Neural cell (in vitro differentiated cells): Measurements from ENCODE around the gene ATP8B1. TPM values are rescaled to one million over a fixed set of nuclear protein-coding genes. Genes with fewer than 3 reads are reported as not detected.

ENCODE experiments used
- H2AFZ ChIP-seq: fragments of 200-600, 300-800 bp; sonication (generic), shearing (Covaris generic); 2 replicates; pipeline ENCODE4 v1.6.0; 2014; ENCODE audit warnings: low read depth, mild to moderate bottlenecking, antibody characterized with exemption, low read length, moderate library complexity
- H3F3A ChIP-seq: fragments of 200-600 bp; shearing (Covaris generic); 2 replicates; pipeline ENCODE4 v1.6.1; 2016; ENCODE audit warnings: mild to moderate bottlenecking, moderate library complexity, mixed read lengths, antibody characterized with exemption, low read length; ENCODE audit not compliant: insufficient read depth, poor library complexity, severe bottlenecking
- H3K27ac ChIP-seq: fragments of 200-600, 300-800 bp; sonication (generic), shearing (Covaris generic); 2 replicates; pipeline ENCODE4 v1.5.1; 2014; ENCODE audit warnings: mild to moderate bottlenecking, low read length, moderate library complexity
- H3K27me3 ChIP-seq: fragments of 300-800, 200-600 bp; sonication (generic), shearing (Covaris generic); 2 replicates; pipeline ENCODE4 v1.6.0; 2014; ENCODE audit warnings: mild to moderate bottlenecking, low read depth, low read length, moderate library complexity; ENCODE audit not compliant: insufficient read depth
- H3K36me3 ChIP-seq: fragments of 300-800, 200-600 bp; sonication (generic), shearing (Covaris generic); 2 replicates; pipeline ENCODE4 v1.5.1; 2014; ENCODE audit warnings: mild to moderate bottlenecking, antibody characterized with exemption, low read length, moderate library complexity; ENCODE audit not compliant: insufficient read depth
- H3K4me2 ChIP-seq: fragments of 300-800, 200-600 bp; sonication (generic), shearing (Covaris generic); 2 replicates; pipeline ENCODE4 v1.6.0; 2014; ENCODE audit warnings: mild to moderate bottlenecking, low read length
- H3K4me3 ChIP-seq: fragments of 300-800, 200-600 bp; sonication (generic), shearing (Covaris generic); 2 replicates; pipeline ENCODE4 v1.5.1; 2014; ENCODE audit warnings: mild to moderate bottlenecking, low read length, moderate library complexity
- H3K79me2 ChIP-seq: fragments of 200-600 bp; shearing (Covaris generic); replicated peaks from 2 replicates; pipeline ENCODE4 v1.6.0; 2014; ENCODE audit warnings: mild to moderate bottlenecking, low read length, moderate library complexity; ENCODE audit not compliant: insufficient read depth
- H3K9ac ChIP-seq: fragments of 300-800, 200-600 bp; sonication (generic), shearing (Covaris generic); 2 replicates; pipeline ENCODE4 v1.6.1; 2016; ENCODE audit warnings: mild to moderate bottlenecking, low read length, mixed read lengths
- H3K9me2 ChIP-seq: fragments of 200-600 bp; shearing (Covaris generic); 2 replicates; pipeline ENCODE4 v1.6.1; 2016; ENCODE audit warnings: mild to moderate bottlenecking, low read length, mixed read lengths; ENCODE audit not compliant: insufficient read depth
- H3K9me3 ChIP-seq: fragments of 200-600, 300-800 bp; sonication (generic), shearing (Covaris generic); 2 replicates; pipeline ENCODE4 v1.6.1; 2016; ENCODE audit warnings: mild to moderate bottlenecking, mixed run types, low read length, moderate library complexity, mixed read lengths
- H4K20me1 ChIP-seq: fragments of 200-600 bp; shearing (Covaris generic); 2 replicates; pipeline ENCODE4 v1.6.1; 2016; ENCODE audit warnings: mild to moderate bottlenecking, mixed run types; ENCODE audit not compliant: insufficient read depth
- CTCF ChIP-seq: fragments of 450-650 bp; IDR thresholded peaks from 2 replicates; pipeline ENCODE4 v1.5.1; 2014; ENCODE audit warnings: antibody characterized with exemption, mild to moderate bottlenecking, moderate library complexity; ENCODE audit not compliant: poor library complexity, severe bottlenecking
- EP300 ChIP-seq: fragments of 450-650 bp; conservative IDR thresholded peaks from 2 replicates; pipeline ENCODE4 v1.6.1; 2014; ENCODE audit warnings: antibody characterized with exemption, mild to moderate bottlenecking, moderate library complexity; ENCODE audit not compliant: poor library complexity, severe bottlenecking
- EZH2 ChIP-seq: fragments of 200-600, 300-800 bp; shearing (Covaris generic), sonication (generic); IDR thresholded peaks from 2 replicates; pipeline ENCODE4 v1.6.1; 2014; ENCODE audit warnings: antibody characterized with exemption, low read length, borderline replicate concordance, mild to moderate bottlenecking; ENCODE audit not compliant: insufficient read depth, poor library complexity, severe bottlenecking
- MXI1 ChIP-seq: fragments of 450-650 bp; conservative IDR thresholded peaks from 2 replicates; pipeline ENCODE4 v1.6.1; 2014; ENCODE audit warnings: antibody characterized with exemption, mild to moderate bottlenecking; ENCODE audit not compliant: poor library complexity, severe bottlenecking
- POLR2AphosphoS5 ChIP-seq: IDR thresholded peaks from 2 replicates; pipeline ENCODE4 v1.6.1; 2012
- RAD21 ChIP-seq: fragments of 450-650 bp; conservative IDR thresholded peaks from 2 replicates; pipeline ENCODE4 v1.6.1; 2014; ENCODE audit warnings: antibody characterized with exemption, mild to moderate bottlenecking, moderate library complexity
- REST ChIP-seq: IDR thresholded peaks from 2 replicates; pipeline ENCODE4 v1.6.1; 2012; ENCODE audit warnings: borderline replicate concordance
- SMC3 ChIP-seq: fragments of 450-650 bp; conservative IDR thresholded peaks from 2 replicates; pipeline ENCODE4 v1.6.1; 2014; ENCODE audit warnings: antibody characterized with exemption, mild to moderate bottlenecking, moderate library complexity; ENCODE audit not compliant: poor library complexity
- TAF1 ChIP-seq: IDR thresholded peaks from 2 replicates; pipeline ENCODE4 v1.6.1; 2012; ENCODE audit warnings: low read depth
- polyA plus RNA-seq: library from polyadenylated mRNA; depleted of rRNA; stranded (reverse); fragments of >200 nt; gene quantifications from 2 replicates; pipeline ENCODE4 v1.2.3, GENCODE V29; 2014

ATP8B1 gene
- polyA plus RNA-seq, 1 donor from 2014 or later: not detected

GRCh38 chr18:57811477-57812125 lies 8.5 kb upstream of the ATP8B1 start:
- H3K9me3 ChIP-seq: peaks cover 5% of the 10 kb centered on the region
- no peak overlapping the region for H3K27ac ChIP-seq
- no peak overlapping the region for H3K9ac ChIP-seq
- H4K20me1 ChIP-seq: no peaks in the 10 kb centered on the region
- H3F3A ChIP-seq: no peaks in the 10 kb centered on the region
- H3K36me3 ChIP-seq: no peaks in the 10 kb centered on the region
- no peaks in the 10 kb centered on the region for H3K79me2 ChIP-seq
- H3K27me3 ChIP-seq: no peaks in the 10 kb centered on the region
- H2AFZ ChIP-seq: no peak overlapping the region
- TF ChIP-seq RAD21 (no peak), TAF1 (no peak), SMC3 (no peak), CTCF (no peak), EZH2 (no peak), EP300 (no peak), MXI1 (no peak), REST (no peak), POLR2AphosphoS5 (no peak)
- no peaks in the 10 kb centered on the region for H3K9me2 ChIP-seq
- no peak overlapping the region for H3K4me2 ChIP-seq
- H3K4me3 ChIP-seq: no peak overlapping the region

- Histone ChIP-seq H3K79me2 (no peaks in the 10 kb centered on the region), H3K9me3 (peaks cover 5% of the 10 kb centered on the region), H3K4me3 (no peak overlapping the region), H3K36me3 (no peaks in the 10 kb centered on the region), H2AFZ (no peak overlapping the region), H3K9me2 (no peaks in the 10 kb centered on the region), H3K27me3 (peaks cover 10% of the 10 kb centered on the region), H3K4me2 (no peak overlapping the region), H3K9ac (no peak overlapping the region), H4K20me1 (no peaks in the 10 kb centered on the region), H3K27ac (no peak overlapping the region), H3F3A (no peaks in the 10 kb centered on the region)
- TF ChIP-seq REST: no peak
Measured at GRCh38 chr18:57809190-57809589, 6.1 kb upstream of the ATP8B1 start.
